GM19438 (cell line): ENCODE data around the gene MVK.

ENCODE experiments used
- ATAC-seq: cut with Tn5 transposase; IDR thresholded peaks from one replicate; pipeline ENCODE4 v1.9.1; 2021; ENCODE audit warnings: low read depth; ENCODE audit not compliant: unreplicated experiment

Gene MVK

GRCh38 chr12:109544955-109545531 is 28.6 kb upstream of the MVK start:
- ATAC-seq: no peak

DNA sequence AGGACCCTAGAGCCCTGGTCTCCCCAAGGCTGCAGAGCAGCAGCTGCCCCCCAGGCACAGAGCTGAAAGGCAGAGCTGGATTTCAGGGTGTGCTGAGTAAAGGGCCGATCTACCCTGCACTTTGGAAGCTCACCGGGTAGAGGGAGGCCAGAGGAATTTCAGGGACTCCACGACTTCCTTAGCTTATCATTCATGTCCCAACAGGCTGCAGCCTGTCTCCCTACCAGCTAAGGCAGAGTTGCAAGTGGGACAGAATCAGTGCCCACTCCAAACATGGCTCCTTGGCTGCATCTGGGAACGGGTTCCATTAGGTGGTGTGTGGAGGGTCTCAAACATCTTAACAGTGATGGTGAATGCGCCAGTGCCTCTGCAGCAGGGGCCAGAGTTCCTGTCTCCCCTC is 27.8 kb upstream of the MVK start:
- ATAC-seq: no peak

DNA sequence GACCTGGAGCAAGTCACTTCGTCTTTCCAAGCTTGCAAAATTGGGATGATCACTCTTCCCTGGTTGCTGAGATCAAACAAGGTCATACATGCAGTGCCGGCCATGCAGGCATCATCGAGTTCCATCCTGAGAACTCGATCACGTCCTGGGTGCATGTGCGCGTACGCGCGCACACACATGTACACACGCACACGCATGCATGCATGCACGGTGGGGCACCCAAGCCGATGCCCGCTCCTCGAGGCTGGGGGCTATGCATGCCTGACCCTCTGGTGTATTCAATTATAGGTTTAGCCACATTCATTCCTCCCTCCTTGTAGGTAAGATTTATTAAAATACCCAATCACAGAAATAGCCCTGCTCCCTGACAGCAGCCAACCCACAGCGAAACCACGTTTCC is 26.3 kb upstream of the MVK start:
- ATAC-seq: no peak

- no peak for ATAC-seq
Measured at GRCh38 chr12:109548258-109548657, 25.3 kb upstream of the MVK start.

DNA sequence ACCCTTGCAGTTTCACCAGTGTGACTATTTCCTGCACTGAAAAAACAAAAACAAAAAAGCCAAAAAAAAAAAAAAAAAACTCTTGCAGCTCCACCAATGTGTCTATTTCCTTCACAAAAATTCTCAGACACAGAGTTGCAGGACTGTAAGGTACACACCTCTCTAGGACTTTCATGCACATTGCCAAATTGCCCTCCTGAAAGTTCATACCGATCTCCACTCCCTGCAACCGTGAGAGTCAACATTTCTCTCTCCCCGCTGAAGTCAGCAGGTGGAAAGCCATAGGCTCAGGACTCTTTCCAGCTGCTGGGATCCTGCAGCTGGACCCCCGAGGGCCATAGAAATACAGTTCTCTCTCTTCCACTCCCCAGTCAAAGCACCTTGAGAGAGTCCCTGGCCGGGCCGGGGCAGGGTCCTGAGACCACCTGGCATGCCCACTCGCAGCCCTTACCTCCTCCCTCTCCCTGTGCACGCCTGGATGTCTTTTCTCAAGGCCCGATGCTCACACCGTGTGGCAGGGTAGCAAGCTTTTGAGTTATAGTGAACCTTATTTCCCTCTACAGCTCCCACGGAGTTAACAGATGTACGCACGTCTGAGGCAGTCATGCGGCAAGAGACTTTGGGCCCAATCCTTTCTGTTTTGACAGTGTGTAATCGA is 23.9 kb upstream of the MVK start:
- no peak for ATAC-seq

GRCh38 chr12:109550281-109550680 is 23.3 kb upstream of the MVK start:
- no peak for ATAC-seq

- no peak for ATAC-seq
Measured at GRCh38 chr12:109551108-109551507, 22.5 kb upstream of the MVK start.

DNA sequence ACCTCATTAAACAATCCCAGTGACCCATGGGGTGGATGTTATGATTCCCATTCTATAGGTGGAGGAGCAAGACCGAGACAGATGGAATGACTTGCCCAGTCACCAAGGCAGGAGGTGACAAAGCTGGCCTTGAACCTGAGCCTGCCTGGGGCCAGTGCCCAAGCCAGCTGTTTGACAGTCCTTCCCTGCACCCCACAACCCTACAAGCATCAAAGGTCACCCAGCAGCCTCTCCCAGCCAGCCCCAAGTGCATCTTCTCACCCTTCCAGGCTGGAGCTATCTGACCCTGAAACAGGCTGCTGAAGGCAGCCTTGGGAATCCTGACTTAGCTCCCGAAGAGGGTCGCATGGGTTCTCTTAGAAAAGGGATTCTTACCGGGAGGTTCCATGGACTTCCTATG is 20.6 kb upstream of the MVK start:
- no peak for ATAC-seq

- ATAC-seq: no peak
Measured at GRCh38 chr12:109553483-109553882, 20.1 kb upstream of the MVK start.

- ATAC-seq: no peak
Measured at GRCh38 chr12:109553906-109554500, 19.6 kb upstream of the MVK start.

- no peak for ATAC-seq
Measured at GRCh38 chr12:109554761-109555160, 18.8 kb upstream of the MVK start.

DNA sequence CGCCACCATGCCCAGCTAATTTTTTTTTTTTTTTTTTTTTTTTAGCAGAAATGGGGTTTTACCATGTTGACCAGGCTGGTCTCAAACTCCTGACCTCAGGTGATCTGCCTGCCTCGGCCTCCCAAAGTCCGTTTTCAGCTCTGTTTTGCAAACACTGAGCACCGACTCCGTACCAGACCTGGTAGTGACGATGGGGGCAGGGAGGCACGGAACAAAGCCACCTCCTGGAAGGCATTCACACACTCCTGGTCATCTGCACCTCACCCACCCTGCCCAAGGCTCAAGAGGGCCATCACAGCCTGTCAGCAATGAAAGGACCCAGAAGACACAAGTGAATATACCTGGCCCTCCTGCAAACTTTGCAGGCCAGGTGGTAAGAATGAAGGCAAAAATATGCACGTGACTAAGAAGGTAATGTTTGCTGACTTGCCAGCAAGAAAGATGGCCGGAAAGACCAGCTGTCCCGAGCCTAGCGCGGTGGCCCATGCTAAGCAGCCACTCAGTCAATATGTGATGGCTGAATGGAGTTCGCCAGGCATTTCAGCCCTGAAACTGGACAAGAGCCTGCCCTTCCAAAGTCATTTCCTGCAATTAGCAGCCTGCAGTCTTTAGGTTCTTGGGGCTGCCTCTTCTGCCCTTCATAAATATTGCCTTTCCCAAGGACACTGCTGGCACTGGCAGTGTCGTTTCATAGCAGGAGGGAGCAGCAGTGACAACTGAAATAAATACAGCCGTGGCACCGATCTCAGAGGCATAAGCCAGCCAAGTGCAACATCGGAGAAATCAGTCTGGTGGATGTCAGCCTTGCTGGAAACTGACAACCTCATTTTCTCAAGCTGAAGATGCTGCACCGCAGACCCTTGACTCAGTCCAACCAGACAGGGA is 17.9 kb upstream of the MVK start:
- ATAC-seq: no peak

DNA sequence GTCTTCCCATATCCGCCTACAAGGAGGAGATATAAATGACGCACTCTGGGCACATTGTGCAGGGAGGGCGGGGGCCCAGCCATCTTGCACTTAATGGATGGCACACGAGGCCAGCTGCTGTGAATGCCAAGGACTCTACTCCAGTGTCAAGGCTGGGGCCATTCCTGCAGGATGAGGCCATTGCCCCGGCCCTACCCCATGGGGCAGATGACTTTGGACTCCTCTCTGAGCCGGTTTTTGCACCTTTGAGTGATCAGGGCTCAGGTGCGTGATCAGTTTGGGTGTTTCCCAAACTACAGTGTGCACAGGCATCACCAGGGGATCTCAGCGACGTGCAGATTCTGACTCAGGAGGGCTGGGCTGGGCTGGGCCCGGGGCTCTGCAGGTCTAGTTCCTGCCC is 16.4 kb upstream of the MVK start:
- no peak for ATAC-seq

- ATAC-seq: no peak
Measured at GRCh38 chr12:109557805-109558204, 15.8 kb upstream of the MVK start.

DNA sequence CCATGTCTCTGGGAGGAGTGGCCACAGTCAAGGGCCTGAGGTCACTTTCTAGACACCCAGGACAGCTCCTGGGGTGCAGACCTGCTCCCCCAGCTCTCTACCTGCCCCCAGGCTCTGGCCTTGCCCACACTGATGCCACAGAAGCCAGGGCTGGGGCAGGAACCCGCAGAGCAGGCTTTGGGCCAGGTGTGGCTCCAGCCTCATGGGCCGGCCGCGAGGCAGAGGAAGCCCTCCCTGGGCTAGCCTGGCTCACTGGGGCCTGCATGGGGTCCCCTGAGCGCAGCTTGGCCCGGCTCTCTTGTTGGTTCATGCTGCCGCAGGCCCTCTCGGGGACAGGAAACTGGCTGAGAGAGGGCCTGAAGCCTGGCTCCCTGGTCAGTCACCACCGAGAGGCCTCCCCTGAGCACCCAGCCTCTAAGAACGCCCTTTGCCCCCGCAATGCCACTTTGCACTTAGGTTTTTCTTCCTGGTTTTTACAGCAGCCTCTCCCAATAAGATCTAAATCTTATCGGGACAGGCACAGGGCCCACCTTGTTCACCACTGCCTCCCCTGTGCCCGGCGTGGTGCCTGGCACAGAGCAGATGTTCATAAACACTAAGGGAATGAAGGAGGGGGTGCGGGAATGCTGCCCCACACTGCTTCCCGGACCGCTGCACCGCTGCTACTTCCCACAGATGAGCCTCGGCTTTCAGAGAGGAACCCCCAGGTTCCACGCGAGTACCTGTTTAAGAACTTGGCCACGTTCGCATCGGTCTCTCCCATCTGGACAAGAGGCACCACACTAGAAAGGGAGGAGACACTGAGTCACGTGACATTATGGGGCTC is 15.0 kb upstream of the MVK start:
- ATAC-seq: no peak

DNA sequence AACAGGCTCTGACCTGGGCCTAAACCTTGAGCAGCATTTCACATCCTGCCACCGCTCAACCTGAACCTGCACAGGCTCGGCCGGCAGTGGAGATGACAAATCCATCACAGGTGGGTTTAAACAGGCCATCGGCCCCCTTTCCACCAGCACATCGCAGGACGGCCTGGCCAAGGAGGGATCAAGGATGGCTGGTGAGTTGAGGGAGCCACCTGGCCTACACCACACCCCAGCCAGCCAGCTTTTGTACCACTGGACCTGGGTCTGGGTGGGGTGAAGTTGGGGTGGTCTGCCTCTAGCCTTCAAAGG is 14.4 kb upstream of the MVK start:
- no peak for ATAC-seq

- ATAC-seq: no peak
Measured at GRCh38 chr12:109559601-109560000, 14.0 kb upstream of the MVK start.

DNA sequence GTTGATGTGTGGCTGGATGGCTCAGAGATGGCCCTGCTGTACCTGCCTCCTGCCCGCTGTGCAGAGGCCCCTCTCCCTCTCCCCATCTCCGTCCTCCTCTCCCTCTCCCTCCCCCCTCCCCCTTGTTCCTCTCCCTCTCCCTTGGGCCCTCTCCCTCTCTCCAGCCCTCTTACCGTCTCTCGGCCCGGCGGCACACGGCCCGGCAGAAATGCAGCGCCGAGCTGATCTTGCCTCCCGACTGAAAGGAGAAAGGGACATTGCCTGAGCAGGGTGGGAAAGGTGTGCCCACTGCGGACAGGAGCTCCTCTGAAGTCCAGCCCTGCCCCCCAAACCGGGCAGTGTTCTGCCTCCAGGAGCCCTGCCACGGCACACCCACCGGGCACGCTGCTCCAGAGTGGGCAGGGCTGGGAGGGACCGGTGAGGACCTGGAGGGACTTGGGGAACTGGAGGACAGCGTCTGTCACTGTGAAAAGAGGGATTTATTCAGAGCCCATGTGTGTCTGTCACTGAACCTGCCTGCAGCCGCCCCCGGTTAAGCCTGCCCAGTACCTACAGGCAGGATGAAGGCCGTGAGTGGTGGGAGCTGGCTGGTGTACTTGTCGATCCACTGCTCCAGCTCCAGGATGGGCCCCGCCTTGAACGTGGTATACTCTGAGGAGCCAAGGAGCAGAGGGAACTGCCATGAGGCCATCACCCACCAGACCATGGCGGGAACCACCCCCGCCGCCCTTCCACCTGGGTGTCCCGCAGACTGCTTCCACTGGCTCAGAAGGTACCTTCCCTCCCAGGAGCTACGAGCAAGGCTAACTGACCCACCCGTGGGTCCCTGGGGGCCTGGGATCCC is 12.5 kb upstream of the MVK start:
- ATAC-seq: no peak

DNA sequence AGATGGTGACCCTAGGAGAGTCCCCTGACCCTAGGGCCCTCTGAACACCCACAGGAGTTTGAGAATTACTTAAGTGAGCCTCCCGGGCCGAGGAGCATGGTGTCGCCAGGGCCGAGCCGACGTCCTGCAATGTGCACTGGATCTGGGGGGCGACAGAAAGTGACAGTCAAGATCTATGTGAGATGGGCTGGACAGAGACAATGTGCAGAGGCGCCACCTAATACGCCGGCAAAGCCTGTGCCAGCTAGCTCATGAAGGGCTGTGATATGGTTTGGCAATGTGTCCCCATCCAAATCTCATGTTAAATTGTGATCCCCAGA is 11.9 kb upstream of the MVK start:
- ATAC-seq: no peak

- ATAC-seq: no peak
Measured at GRCh38 chr12:109562871-109563270, 10.7 kb upstream of the MVK start.
